NCI-H2227 (cell line): Measurements from ENCODE around the gene CCNF.
"Not testable (repeated sequence)": the region's sequence is repeated elsewhere in the genome, so short reads cannot be mapped to it uniquely, and the experiment has no call there.

Source experiments
- DNase-seq: peaks from one replicate; lab custom pipeline; 2025; ENCODE audit not compliant: unreplicated experiment; lab: John Stamatoyannopoulos, UW

The CCNF gene, protein sequence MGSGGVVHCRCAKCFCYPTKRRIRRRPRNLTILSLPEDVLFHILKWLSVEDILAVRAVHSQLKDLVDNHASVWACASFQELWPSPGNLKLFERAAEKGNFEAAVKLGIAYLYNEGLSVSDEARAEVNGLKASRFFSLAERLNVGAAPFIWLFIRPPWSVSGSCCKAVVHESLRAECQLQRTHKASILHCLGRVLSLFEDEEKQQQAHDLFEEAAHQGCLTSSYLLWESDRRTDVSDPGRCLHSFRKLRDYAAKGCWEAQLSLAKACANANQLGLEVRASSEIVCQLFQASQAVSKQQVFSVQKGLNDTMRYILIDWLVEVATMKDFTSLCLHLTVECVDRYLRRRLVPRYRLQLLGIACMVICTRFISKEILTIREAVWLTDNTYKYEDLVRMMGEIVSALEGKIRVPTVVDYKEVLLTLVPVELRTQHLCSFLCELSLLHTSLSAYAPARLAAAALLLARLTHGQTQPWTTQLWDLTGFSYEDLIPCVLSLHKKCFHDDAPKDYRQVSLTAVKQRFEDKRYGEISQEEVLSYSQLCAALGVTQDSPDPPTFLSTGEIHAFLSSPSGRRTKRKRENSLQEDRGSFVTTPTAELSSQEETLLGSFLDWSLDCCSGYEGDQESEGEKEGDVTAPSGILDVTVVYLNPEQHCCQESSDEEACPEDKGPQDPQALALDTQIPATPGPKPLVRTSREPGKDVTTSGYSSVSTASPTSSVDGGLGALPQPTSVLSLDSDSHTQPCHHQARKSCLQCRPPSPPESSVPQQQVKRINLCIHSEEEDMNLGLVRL

DNA sequence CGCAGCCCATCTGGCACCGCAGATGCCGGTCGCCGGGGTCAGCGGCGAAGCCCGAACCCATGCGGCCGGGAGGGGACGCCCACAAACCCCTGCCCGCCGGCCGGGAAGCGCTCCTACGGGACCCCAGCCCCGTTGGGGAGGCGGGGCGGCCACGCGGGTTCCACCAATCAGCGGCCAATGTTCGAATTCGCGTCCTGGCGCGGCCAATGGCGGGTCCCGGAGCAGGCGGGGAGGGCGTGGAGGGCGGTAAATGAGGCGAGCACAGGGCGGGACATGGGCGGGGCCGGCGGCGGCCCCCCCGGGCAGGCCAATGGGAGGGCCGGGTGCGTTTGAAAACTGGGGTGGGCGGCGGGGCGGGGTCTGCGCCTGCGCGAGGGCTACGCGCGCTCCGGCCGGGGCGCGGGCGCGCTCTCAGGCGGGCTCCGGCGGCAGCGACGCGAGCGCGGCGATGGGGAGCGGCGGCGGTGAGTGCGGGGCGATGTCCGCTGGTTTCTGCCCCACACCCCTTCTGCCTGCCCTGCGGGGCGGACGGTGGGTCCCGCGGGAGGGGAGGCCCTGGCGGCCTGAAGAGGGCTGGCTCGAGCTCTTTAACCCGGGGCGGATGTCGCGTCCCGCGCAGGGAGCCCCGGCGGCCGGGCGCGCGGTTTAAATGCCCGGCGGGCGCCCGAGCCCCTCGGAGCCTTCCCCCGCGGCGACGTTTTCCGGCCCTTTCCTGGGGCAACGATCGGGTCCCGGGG lies at the start of gene CCNF:
Gene CCNF (plus strand): TSS at position 414 of the 737 bp plus-strand sequence. CDS start 35 bp downstream, at position 449.
- peak; percentile 98 for DNase-seq

DNA sequence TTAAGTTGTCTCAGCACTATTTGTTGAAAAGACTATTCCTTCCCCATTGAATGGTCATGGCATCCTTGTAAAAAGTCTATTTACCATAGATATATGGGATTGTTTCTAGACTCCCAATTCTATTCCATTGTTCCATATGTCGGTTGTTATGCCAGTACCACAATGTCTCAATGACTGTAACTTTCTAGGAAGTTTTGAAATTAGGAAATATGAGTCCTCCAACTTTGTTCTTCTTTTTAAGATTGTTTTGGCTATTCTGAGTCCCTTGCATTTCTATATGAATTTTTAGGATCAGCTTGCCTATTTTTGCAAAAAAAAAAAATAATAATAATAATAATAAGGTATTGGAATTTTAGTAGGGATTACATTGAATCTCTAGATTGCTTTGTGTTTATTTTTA lies 45.7 kb upstream of the CCNF start:
- DNase-seq = no peak

DNA sequence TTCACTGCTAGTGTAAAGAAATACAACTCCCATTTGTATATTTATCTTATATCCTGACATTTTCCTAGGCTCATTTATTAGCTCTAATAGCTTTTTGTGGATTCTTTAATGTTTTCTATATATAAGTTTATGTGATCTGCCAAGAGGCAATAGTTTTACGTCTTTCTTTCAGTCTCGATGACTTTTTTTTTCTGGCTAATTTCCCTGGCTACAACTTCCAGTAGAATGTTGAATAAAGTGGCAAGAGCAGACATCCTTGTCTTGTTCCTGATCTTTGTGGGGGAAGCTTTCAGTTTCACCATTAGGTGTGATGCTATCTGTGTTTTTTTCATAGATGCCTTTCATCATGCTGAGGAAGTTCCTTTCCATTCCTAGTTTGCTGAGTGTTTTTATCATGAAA lies 44.8 kb upstream of the CCNF start:
- no peak for DNase-seq

DNA sequence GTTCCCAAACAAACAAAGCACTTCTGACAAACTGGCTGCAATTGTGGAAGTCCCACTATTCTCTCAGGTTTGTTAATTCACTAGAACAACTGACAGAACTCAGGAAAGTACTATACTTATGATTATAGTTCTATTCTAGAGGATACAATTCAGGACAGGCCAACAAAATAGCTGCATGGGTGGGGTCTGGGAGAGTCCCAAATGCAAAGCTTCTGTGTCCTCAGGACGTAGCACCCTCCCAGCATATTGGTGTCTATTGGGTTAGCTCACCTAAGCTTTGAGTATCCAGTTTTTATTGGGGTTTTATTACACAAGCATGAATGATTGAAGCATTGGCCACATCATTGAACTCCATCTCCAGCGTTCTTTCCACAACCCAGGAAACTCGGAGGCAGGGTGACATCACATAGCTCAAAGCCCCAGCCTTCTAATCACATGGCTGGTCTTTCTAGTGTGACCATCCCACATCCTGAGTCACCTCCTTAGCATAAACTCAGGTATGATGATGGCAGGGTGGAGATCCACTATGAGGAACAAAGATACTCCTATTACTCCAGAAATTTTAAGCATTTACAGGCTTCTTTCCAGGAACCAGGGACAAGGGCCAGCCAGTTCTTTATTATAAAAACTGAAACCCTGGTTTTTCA lies 43.9 kb upstream of the CCNF start:
- no peak for DNase-seq

DNA sequence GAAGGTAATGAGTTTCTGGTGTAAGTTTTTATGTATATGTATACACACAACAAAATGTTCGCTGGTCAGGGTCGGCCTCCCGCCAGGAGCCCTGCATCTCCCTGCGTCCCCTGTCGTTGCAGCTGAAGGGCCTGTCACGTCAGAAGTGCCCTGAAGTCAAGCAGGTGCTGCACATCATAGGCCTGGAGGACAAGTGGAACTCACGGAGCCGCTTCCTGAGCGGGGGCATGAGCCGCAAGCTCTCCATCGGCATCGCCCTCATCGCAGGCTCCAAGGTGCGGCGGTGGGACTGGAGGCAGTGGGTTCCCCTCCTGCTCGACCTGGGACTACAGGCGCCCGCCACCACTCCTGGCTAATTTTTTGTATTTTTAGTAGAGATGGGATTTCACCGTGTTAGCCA lies 43.3 kb upstream of the CCNF start:
- not testable (repeated sequence) for DNase-seq

DNA sequence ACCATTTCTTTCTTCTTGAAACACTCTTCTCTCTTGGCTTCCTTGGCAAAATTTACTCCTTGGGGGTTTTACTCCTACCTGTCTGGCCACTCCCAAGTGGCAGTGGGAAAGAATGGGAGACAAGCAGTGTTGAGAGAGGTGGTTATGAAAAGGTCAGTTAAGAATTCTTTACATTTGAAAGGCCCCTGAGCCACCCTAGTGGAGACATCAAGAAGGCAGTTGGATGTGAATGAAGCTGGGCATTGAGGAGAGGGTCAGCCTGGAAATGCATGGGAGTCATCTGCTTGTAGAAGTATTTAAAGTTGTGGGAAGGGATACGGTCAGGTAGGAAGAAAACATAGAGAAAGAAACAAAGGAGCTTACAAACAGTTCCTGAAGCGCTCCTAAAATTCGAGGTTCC lies 42.3 kb upstream of the CCNF start:
- no peak for DNase-seq

DNA sequence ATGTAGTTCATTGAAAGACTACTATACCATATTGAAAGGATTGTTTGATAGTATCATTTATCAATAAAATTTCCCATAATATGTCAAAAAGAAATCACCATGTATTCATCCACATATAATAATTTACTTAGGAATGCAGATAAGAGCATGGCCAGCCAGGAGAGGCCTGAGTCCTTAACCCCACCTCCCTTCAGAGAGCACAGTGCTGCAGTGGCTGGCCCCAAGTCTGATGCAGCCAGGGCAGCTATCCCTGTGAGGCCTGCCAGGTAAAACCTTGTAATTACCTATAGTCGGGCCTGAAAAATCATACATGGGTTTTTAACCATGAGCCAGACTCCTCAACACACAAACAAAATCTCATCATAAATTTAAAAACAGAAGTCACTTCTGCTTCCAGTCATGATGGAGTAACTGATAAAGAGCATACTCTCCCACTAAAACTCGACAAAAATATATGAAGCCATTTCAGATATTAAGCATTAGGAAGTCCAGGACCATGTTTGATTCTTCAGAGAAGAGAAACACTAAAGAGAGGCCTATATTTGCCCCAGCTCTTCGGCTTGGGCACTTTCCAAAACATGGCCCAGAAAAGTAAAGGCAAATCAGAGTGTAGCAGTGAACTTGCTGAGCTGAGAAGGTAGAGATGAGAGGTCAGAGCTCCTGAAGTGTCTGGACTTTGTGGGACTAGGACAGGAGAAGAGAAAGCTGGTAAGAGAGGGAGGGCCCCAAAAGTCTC lies 40.9 kb upstream of the CCNF start:
- no peak for DNase-seq

DNA sequence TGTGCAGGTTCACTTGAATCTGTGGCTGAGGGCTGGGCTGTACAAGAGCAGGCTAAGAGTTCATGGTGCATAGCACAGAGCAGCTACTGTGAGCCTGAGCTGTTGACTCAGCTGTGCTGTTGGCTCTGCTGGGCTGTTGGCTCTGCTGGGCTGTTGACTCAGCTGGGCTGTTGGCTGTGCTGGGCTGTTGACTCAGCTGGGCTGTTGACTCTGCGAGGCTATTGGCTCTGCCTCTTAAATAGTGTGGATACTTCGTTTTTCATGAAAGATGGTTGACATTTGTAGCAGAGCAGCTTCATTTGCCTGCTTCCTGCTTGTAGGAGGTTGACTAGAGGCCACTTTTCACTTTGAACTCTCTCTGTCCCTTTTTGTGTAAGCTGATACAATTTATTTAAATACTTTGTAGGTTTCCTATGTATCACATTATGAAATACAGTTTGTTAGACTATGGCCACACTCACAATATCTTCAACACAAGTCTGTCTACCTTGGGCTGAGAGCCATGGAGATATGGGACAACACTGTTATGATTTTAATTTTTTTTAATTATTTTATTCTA lies 40.3 kb upstream of the CCNF start:
- DNase-seq = no peak

DNA sequence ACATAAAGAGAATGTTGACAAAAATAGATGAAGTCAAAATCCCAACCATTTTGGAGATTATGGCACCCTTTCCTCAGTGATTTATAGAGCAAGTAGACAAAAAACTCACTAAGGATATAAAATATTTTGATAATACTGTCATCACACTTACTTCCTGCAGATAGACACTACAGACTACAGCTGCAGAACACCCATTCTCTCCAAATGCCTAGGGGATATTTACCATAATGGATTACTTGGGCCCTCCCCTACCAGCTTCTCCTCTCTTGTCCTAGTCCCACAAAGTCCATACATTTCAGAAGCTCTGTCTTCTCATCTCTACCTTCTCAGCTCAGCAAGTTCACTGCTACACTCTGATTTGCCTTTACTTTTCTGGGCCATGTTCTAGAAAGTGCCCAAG lies 37.2 kb upstream of the CCNF start:
- DNase-seq = no peak

DNA sequence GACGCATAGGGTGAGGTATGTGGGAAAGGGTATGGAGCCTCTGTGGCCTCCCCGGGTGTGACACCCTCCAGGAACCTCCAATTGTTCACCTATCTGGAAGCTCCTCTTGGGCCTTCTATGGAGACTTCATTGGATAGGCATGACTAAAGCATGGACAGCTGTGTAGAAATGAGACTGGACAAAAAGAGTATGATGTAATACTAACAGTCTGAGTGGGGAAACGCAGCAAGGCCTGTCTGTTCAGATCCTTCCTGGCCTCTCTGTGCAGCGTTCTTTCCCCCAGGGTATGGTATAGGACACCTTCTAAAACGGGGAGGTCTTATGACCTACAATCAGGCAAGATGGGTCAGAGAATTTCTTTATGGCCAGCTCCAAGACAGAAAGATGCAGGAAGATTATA lies 30.7 kb upstream of the CCNF start:
- no peak for DNase-seq

DNA sequence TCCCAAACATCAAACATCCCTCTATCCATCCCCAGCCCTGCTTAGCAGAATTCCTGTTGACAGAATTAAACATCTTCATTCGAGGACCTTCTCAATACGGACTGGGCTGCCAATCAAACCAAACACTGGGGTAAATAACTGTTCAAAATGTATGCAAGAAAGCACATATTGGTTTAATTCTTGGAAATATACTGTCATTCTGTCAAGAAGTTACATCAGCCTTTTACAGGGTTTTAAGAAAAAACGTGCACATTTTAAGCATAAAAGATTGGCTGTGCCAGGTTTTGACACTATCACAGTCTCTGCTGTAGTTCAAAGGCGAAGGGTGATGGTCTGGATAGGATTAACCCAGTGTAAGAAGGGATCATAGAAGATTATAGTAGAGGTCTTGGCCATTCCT lies 25.1 kb upstream of the CCNF start:
- DNase-seq = no peak

DNA sequence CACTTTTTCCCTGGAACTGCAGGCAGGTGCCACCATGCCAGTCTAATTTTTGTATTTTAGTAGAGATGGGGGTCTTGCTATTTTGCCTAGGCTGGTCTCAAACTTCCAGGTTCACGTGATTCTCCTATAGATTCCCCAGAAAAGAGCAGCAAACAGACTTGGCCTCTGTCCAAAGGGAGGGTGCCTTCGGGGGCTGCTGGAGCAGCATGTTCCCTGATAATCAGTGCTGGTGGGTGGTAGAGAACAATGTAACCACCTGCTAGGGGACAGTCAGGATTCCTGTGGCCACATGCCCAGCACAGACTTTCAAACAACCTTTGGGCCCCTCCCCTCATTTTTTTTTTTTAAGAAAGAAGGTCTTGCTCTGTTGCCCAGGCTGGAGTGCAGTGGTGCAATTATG lies 14.2 kb upstream of the CCNF start:
- no peak for DNase-seq

DNA sequence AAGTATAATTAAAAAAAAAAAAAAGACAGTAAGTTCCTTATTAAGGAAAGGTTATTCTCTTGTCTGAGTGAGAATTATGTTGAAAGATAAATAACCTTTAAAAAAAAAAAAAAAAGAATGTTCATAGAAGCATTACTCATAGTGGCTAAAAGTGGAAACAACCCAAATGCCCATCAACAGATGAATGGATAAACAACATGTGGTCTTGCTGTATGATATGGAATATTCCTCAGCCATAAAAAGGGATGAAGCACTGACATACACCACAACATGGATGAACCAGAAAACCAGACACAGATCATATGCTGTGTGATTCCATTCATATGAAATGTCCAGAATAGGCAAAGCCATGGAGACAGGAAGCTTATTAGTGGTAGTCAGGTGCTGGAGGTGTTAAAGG lies 9.2 kb upstream of the CCNF start:
- DNase-seq = no peak

DNA sequence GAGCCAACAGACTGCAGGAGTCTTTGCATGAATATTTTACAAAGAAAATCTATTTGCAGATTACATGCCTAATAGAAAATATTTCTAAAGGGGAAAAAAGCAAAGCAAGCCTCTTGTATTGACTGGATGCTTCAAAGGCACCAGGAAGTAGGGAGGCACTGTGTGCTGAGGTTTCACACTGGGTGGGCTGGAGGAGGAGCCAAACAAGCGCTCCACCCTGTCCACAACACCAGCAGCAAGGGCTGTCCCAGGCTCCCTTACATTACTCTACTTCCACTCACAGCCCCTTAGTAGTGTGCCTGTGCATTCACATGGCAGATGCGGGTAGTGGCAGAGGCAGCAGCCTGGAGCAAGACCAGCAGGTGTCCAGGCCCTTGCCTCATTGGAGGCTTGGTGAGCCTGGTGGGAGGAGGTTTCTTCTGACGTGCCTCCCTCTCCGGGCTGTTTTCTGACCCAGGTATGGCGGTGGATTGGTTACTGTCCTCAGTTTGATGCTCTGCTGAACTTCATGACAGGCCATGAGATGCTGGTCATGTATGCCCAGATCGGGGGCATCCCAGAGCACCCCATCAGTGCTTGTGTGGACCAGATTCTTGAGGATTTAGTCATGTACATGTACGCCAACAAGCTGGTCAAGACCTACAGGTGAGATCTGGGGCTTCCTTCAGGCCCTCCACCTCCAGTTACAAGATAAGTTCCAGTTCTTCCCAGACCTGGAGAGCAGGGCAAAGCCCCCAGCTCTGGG lies 7.0 kb upstream of the CCNF start:
- DNase-seq = no peak

DNA sequence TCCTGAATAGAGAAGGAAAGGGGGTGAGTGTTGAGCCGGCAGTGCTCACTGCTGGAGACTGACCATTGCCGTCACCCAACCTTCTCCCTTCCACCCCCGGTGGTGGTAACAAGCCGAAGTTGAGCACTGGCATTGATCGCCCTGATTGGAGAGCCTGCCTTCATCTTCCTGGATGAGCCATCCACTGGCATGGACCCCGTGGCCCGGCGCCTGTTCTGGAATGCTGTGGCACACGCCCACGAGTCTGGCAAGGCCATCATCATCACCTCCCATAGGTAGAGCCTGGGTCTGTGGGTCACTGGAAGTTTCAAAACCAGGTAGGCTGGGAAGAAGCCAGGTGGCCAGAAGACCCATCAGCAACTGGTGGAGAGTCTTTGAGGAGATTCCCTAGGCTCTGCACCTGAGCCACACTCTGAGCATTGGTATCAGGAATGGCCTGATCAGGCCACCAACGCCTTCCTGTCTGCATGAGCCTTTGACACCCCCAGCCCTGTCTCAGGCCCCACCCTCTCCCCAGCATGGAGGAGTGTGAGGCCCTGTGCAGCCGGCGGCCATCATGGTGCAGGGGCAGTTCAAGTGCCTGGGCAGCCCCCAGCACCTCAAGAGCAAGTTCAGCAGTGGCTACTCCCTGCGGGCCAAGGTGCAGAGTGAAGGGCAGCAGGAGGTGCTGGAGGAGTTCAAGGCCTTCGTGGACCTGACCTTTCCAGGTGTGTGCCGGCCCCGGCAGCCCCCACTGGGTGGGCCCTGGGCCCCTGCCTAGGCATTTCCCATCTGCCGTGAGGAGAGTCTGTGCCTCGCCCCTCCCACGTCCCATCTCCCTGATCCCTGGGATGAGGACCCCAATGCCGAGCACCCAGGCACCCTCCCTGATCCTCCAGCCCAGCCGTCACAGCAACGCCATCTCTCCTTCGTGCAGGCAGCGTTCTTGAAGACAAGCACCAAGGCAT lies 4.9 kb upstream of the CCNF start:
- DNase-seq = no peak

DNA sequence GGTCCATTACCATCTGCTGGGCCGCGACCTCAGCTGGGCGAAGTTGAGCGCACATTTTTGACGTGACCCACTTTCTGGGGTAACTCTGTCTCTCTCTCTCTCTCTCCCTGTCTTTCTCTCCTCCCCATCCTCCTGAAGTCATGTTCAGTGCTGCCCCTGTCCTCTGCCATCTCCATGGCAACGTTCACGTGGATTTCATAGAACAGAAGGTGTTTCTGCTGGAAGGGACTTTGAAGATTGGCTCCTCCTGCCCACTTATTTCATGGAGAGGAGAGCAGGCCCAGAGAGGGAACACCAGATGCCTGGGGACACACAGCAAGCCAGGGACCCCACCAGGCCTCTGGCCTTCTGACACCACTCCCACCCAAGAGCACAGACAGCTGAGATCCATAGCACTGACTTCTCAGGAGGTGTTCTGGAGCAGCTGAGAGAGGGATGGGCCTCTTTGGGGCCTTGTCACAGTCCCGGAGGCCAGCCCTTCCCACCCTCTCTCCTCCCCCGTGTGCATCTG lies 4.2 kb upstream of the CCNF start:
- no peak for DNase-seq

DNA sequence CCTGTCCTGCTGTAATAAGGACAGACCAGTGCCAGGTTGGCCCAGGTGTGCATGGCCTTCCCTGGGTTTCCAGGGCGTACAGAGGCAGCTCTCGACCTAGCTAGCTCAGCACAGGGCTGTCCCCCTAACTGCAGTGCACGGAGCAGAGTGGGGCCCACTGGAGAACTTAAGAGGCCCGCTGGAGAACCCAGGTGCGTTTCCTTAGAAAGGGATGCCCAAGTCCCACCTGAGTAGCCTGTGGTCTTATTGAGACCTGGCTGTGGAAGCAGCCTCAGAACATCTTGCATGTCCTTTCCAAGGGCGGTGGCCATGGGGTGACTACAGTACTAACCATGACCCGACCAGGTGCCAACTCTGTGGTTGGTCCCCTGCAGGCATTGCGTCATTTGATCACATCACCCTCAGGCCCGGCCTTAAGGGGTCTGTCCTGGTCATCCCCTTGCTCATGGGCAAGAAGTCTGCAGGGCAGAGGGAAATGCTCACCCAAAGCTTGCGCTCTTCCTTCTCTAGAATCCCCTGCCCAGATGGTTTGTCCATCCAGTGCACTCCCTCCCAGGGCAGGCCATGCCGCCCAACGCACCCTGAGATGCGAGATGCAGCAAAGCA lies 3.3 kb upstream of the CCNF start:
- no peak for DNase-seq

DNA sequence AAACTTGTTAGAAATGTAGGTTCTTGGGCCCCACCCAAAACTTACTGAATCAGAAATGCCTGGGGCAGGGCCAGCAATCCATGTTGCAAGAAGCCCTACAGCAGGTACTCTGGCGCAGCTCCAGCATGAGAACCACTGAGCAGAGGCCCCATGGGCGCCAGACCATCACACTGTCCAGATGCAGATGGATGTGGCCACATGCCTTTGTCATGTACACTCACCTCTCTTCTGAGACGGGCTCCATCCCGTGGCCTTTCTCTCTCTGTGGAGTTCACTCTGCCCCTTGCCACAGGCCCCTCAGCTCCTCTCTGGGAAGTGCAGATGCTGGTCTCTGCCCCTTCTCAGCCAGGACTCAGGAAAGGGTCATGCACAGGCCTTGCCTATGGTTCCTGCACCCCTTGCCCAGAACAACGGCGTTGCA lies 2.3 kb upstream of the CCNF start:
- no peak for DNase-seq
